IMR-90 (cell line): ENCODE results near the gene PCK2. TPM values are rescaled to one million over a fixed set of nuclear protein-coding genes. Genes with fewer than 3 reads are reported as not detected.

Experiments used
- ATAC-seq: fragments of 200-7000 bp; cut with Tn5 transposase; 2 replicates; pipeline ENCODE4 v1.9.1; 2020; ENCODE audit warnings: low read depth, mild to moderate bottlenecking, moderate library complexity
- BruUV-seq: library from RNA; stranded (reverse); fragments of 400-500 nt; replicated peaks from 2 replicates; lab custom pipeline; 2021; lab: Mats Ljungman, UMichigan
- CTCF ChIA-PET: fragments of 300-600 bp; formaldehyde crosslinking; extraction: SDS; loops from one replicate; lab custom pipeline; 2021; ENCODE audit warnings: antibody characterized with exemption; lab: Yijun Ruan, JAX
- POLR2A ChIA-PET: fragments of 300-600 bp; sonication (Branson Sonifier 250); formaldehyde crosslinking; loops from one replicate; lab custom pipeline; 2022; ENCODE audit warnings: antibody characterized with exemption; ENCODE audit not compliant: unreplicated experiment; lab: Charles Lee
- DNase-seq: peaks from one replicate; pipeline ENCODE4 v3.0.0; 2013
- H2AFZ ChIP-seq: replicated peaks from 2 replicates; pipeline ENCODE3; 2013; ENCODE audit warnings: low read length, mild to moderate bottlenecking; ENCODE audit not compliant: poor library complexity
- H2AK5ac ChIP-seq: 2 replicates; pipeline ENCODE4 v1.6.1; 2013; ENCODE audit warnings: low read depth, low read length, inconsistent platforms
- H2AK9ac ChIP-seq: replicated peaks from 2 replicates; pipeline ENCODE3; 2013; ENCODE audit warnings: mild to moderate bottlenecking, low read depth, low read length, moderate library complexity; ENCODE audit not compliant: poor library complexity
- H2BK120ac ChIP-seq: 2 replicates; pipeline ENCODE4 v1.6.1; 2013; ENCODE audit warnings: low read depth, low read length, inconsistent platforms
- H2BK15ac ChIP-seq: 3 replicates; pipeline ENCODE4 v1.6.1; 2013; ENCODE audit warnings: low read depth, low read length, inconsistent platforms
- H2BK20ac ChIP-seq: 2 replicates; pipeline ENCODE4 v1.6.1; 2013; ENCODE audit warnings: low read depth, mild to moderate bottlenecking, inconsistent platforms, low read length, moderate library complexity
- H2BK5ac ChIP-seq: 2 replicates; pipeline ENCODE4 v1.6.1; 2013; ENCODE audit warnings: mild to moderate bottlenecking, low read depth, low read length, inconsistent platforms; ENCODE audit not compliant: poor library complexity, severe bottlenecking
- H3K14ac ChIP-seq: replicated peaks from 2 replicates; pipeline ENCODE4 v1.6.1; 2013; ENCODE audit warnings: low read depth, low read length, inconsistent platforms
- H3K18ac ChIP-seq: 2 replicates; pipeline ENCODE4 v1.6.1; 2013; ENCODE audit warnings: low read depth, low read length, control low read depth
- H3K23ac ChIP-seq: 2 replicates; pipeline ENCODE4 v1.6.1; 2013; ENCODE audit warnings: low read depth, low read length, inconsistent platforms
- H3K27ac ChIP-seq: 2 replicates; pipeline ENCODE4 v1.5.1; 2013; ENCODE audit warnings: mild to moderate bottlenecking, control low read depth, low read length; ENCODE audit not compliant: insufficient read depth
- H3K27me3 ChIP-seq: 2 replicates; pipeline ENCODE4 v1.6.1; 2013; ENCODE audit warnings: low read length; ENCODE audit not compliant: control insufficient read depth, insufficient read depth
- H3K36me3 ChIP-seq: 2 replicates; pipeline ENCODE4 v1.6.1; 2013; ENCODE audit warnings: low read length, mixed read lengths; ENCODE audit not compliant: control insufficient read depth, insufficient read depth
- H3K4ac ChIP-seq: 2 replicates; pipeline ENCODE4 v1.6.1; 2013; ENCODE audit warnings: low read depth, low read length, inconsistent platforms
- H3K4me1 ChIP-seq: 2 replicates; pipeline ENCODE4 v1.6.1; 2013; ENCODE audit warnings: low read length, mixed read lengths; ENCODE audit not compliant: control insufficient read depth, insufficient read depth
- H3K4me2 ChIP-seq: 2 replicates; pipeline ENCODE4 v1.6.1; 2013; ENCODE audit warnings: low read depth, mild to moderate bottlenecking, control low read depth, low read length, moderate library complexity
- H3K4me3 ChIP-seq: 2 replicates; pipeline ENCODE4 v1.5.1; 2013; ENCODE audit warnings: low read depth, mild to moderate bottlenecking, control low read depth, low read length, moderate library complexity; ENCODE audit not compliant: insufficient read depth
- H3K56ac ChIP-seq: 2 replicates; pipeline ENCODE4 v1.6.1; 2013; ENCODE audit warnings: low read length, inconsistent platforms; ENCODE audit not compliant: insufficient read depth; ENCODE audit errors: extremely low read depth
- H3K79me1 ChIP-seq, 2 experiments: 2 replicates each; pipeline ENCODE4 v1.6.1; 2013; ENCODE audit warnings: low read length in 2 of 2, inconsistent platforms in 1 of 2, low read depth in 1 of 2
- H3K9ac ChIP-seq: 2 replicates; pipeline ENCODE4 v1.6.1; 2013; ENCODE audit warnings: low read depth, low read length, control low read depth
- H3K9me1 ChIP-seq: 2 replicates; pipeline ENCODE4 v1.6.1; 2013; ENCODE audit warnings: low read length, inconsistent platforms; ENCODE audit not compliant: insufficient read depth
- H3K9me3 ChIP-seq: 2 replicates; pipeline ENCODE4 v1.6.1; 2013; ENCODE audit warnings: low read length; ENCODE audit not compliant: control insufficient read depth, insufficient read depth
- H4K20me1 ChIP-seq: 2 replicates; pipeline ENCODE4 v1.6.1; 2013; ENCODE audit warnings: low read length, inconsistent platforms; ENCODE audit not compliant: insufficient read depth
- H4K5ac ChIP-seq: 2 replicates; pipeline ENCODE4 v1.6.1; 2013; ENCODE audit warnings: mild to moderate bottlenecking, low read depth, low read length, control low read depth
- H4K8ac ChIP-seq, 2 experiments: 2 replicates each; pipeline ENCODE4 v1.6.1; 2013; ENCODE audit warnings: low read depth in 2 of 2, low read length in 2 of 2, control low read depth in 1 of 2, inconsistent platforms in 1 of 2
- H4K91ac ChIP-seq: 2 replicates; pipeline ENCODE4 v1.6.1; 2013; ENCODE audit warnings: low read depth, low read length, inconsistent platforms; ENCODE audit not compliant: insufficient read depth
- CTCF ChIP-seq: conservative IDR thresholded peaks from 2 replicates; pipeline ENCODE4 v1.5.1; 2012; ENCODE audit warnings: mild to moderate bottlenecking, low read depth, low read length, improper control_type of control experiment
- MAZ ChIP-seq: IDR thresholded peaks from 2 replicates; pipeline ENCODE4 v1.6.1; 2012; ENCODE audit warnings: low read depth, mild to moderate bottlenecking, low read length, improper control_type of control experiment, moderate library complexity, borderline replicate concordance
- NFE2L2 ChIP-seq: fragments of 150-350 bp; IDR thresholded peaks from 2 replicates; pipeline ENCODE4 v1.6.1; 2016; ENCODE audit warnings: low read depth, mild to moderate bottlenecking, low read length
- SMC3 ChIP-seq: fragments of 150-350 bp; IDR thresholded peaks from 2 replicates; pipeline ENCODE4 v1.6.1; 2016; ENCODE audit warnings: low read depth, mild to moderate bottlenecking, antibody characterized with exemption, low read length, moderate library complexity
- WGBS, 2 experiments: methylation state at CpG; one replicate each; pipeline versions ENCODE4 v1.1.5 to v1.1.7; 2013; ENCODE audit warnings: missing lambda C conversion rate in 2 of 2; ENCODE audit not compliant: insufficient read length in 1 of 2; ENCODE audit errors: extremely low coverage in 2 of 2; 5-methylcytosine and 5-hydroxymethylcytosine counted together
- dilution Hi-C: fragments of 300-500 bp; cut with HindIII; formaldehyde crosslinking; loops from one replicate; pipeline ENCODE4 v1.14.3; 2018; ENCODE audit warnings: low sequenced_read_pairs; ENCODE audit not compliant: unreplicated experiment
- in situ Hi-C: fragments of 300-500 bp; cut with MboI; formaldehyde crosslinking; loops from 3 replicates; pipeline ENCODE4 v1.14.3; 2019; ENCODE audit warnings: low sequenced_read_pairs, inconsistent platforms, mixed read lengths
- intact Hi-C: fragments of 100-400 bp; cut with micrococcal nuclease; formaldehyde crosslinking; loops from 2 replicates; pipeline ENCODE4 v1.10.0; 2022
- polyA plus RNA-seq, 3 experiments: library from polyadenylated mRNA; depleted of rRNA; stranded (reverse); fragments of >200 nt; gene quantifications; 2 replicates each; pipeline ENCODE4 v1.2.3, GENCODE V29; 2012; ENCODE audit warnings: low replicate concordance in 1 of 3
- total RNA-seq: library from RNA; depleted of rRNA; stranded (reverse); fragments of >200 nt; gene quantifications from 2 replicates; pipeline ENCODE4 v1.2.3, GENCODE V29; 2012

Gene PCK2
- total and polyA plus RNA-seq, 2 of the 4 experiments (the other 2 are of a cell fraction), result 13.4 to 29.4 TPM

- no peaks in the 10 kb centered on the region for H3K9me3 ChIP-seq
- H3K36me3 ChIP-seq, result no peaks in the 10 kb centered on the region
- H2BK120ac ChIP-seq, result no peak overlapping the region
- no peak overlapping the region for H3K18ac ChIP-seq
- DNase-seq, result no peak
- no peak overlapping the region for H3K4ac ChIP-seq
- no peak overlapping the region for H2BK5ac ChIP-seq
- H3K4me3 ChIP-seq, result no peak overlapping the region
- H3K4me1 ChIP-seq, result no peaks in the 10 kb centered on the region
- no peak overlapping the region for H2AK5ac ChIP-seq
- H2BK20ac ChIP-seq, result no peak overlapping the region
- POLR2A ChIA-PET, result no interaction called here
- no peaks in the 10 kb centered on the region for H3K9me1 ChIP-seq
- TF ChIP-seq CTCF (no peak), MAZ (no peak), NFE2L2 (no peak), SMC3 (no peak)
- H3K4me2 ChIP-seq, result no peak overlapping the region
- CTCF ChIA-PET, result interaction anchor here (1.1 to 1.3 kb wide), 2 partner anchors 9 to 42 kb away, joined by 4 to 5 read pairs; no protein-coding TSS in a partner anchor
- H3K27ac ChIP-seq, result no peak overlapping the region
- H3K14ac ChIP-seq, result no peak overlapping the region
- H4K5ac ChIP-seq, result no peak overlapping the region
- in situ Hi-C loops (no loop called here), dilution Hi-C loops (no loop called here), intact Hi-C loops (no loop called here)
- H2BK15ac ChIP-seq, result no peak overlapping the region
- H3K27me3 ChIP-seq, result peaks cover 50% of the 10 kb centered on the region
- H3K23ac ChIP-seq, result no peak overlapping the region
- H4K91ac ChIP-seq, result no peak overlapping the region
- H3K56ac ChIP-seq, result no peak overlapping the region
- H3K79me1 ChIP-seq, result no peaks in the 10 kb centered on the region
- no peaks in the 10 kb centered on the region for H4K20me1 ChIP-seq
- H4K8ac ChIP-seq, result no peak overlapping the region
- WGBS, 2 experiments, result 67% methylated on average over 1 of the region's 8 CpGs; no CpG with 5 or more reads in 1 of the 2 experiments
- H3K9ac ChIP-seq, result no peak overlapping the region
- no peak overlapping the region for H2AK9ac ChIP-seq
- no TSS peak for BruUV-seq
- ATAC-seq, result no peak
- no peak overlapping the region for H2AFZ ChIP-seq
These were observed 27.5 kb upstream of the PCK2 start for GRCh38 chr14:24066496-24067132.
